Lung (tissue), 12 donors: ENCODE results near the gene FAM168A. TPM values are rescaled to one million over a fixed set of nuclear protein-coding genes. Genes with fewer than 3 reads are reported as not detected.

Source experiments
- ATAC-seq: fragments of 200-7000 bp; cut with Tn5 transposase; one replicate; pipeline ENCODE4 v1.9.1; 2020; ENCODE audit warnings: moderate number of reproducible peaks; ENCODE audit not compliant: insufficient read depth, low FRiP score
- DNase-seq, 3 donors: peaks; one replicate each; pipeline ENCODE4 v3.0.0-alpha.2; 2013 to 2017
- H3K27ac ChIP-seq, 2 donors: one replicate each; pipeline ENCODE4 v1.5.1; 2013; ENCODE audit warnings: mild to moderate bottlenecking in 2 of 2, moderate library complexity in 2 of 2, control low read depth in 1 of 2, inconsistent platforms in 1 of 2, low read depth in 1 of 2, low read length in 1 of 2
- H3K27me3 ChIP-seq, 3 donors: one replicate each; pipeline ENCODE4 v1.5.1; 2013; ENCODE audit warnings: low read length in 2 of 3; ENCODE audit not compliant: control insufficient read depth in 3 of 3, insufficient read depth in 3 of 3
- H3K36me3 ChIP-seq, 4 donors: one replicate each; pipeline ENCODE4 v1.5.1; 2013; ENCODE audit warnings: low read length in 4 of 4, mild to moderate bottlenecking in 1 of 4, moderate library complexity in 1 of 4; ENCODE audit not compliant: control insufficient read depth in 4 of 4, insufficient read depth in 4 of 4
- H3K4me1 ChIP-seq, 5 donors: one replicate each; pipeline ENCODE4 v1.5.1; 2013; ENCODE audit warnings: low read length in 5 of 5, mild to moderate bottlenecking in 2 of 5, moderate library complexity in 1 of 5; ENCODE audit not compliant: control insufficient read depth in 5 of 5, insufficient read depth in 5 of 5
- H3K4me3 ChIP-seq: one replicate; pipeline ENCODE4 v1.5.1; 2013; ENCODE audit warnings: mild to moderate bottlenecking, control low read depth, moderate library complexity
- H3K9ac ChIP-seq, 2 donors: one replicate each; pipeline ENCODE4 v1.5.1; 2013; ENCODE audit warnings: low read length in 2 of 2, control low read depth in 1 of 2; ENCODE audit not compliant: insufficient read depth in 1 of 2
- H3K9me3 ChIP-seq, 4 donors: one replicate each; pipeline ENCODE4 v1.5.1; 2013; ENCODE audit warnings: low read length in 3 of 4, mild to moderate bottlenecking in 1 of 4, moderate library complexity in 1 of 4; ENCODE audit not compliant: control insufficient read depth in 4 of 4, insufficient read depth in 3 of 4
- CTCF ChIP-seq: IDR thresholded peaks from 2 replicates; pipeline ENCODE4 v1.5.1; 2012; ENCODE audit warnings: mild to moderate bottlenecking; ENCODE audit errors: control extremely low read depth, extremely low read depth
- WGBS, 2 donors: extraction: QIAGEN DNeasy Blood & Tissue Kit; methylation state at CpG; one replicate each; pipeline ENCODE4 v1.1.7; 2013; 5-methylcytosine and 5-hydroxymethylcytosine counted together
- polyA plus RNA-seq, 2 donors: library from polyadenylated mRNA; stranded (reverse); fragments of 200-250 nt; gene quantifications; one replicate each; pipeline ENCODE4 v1.2.1, GENCODE V29; 2013
- total RNA-seq, 2 donors: library from RNA; depleted of rRNA in 1 of 2; stranded (reverse); fragments of >200 nt in 1 of 2; gene quantifications; one replicate each; pipeline ENCODE4 v1.2.1, GENCODE V29; 2014 to 2021
- donor health status: control.
- donor health status: control.
- donor health status: Bipolar disorder and iron deficiency.
- donor health status: healthy.
- donor health status: DM: yes; HTN: yes; CAD: no.

FAM168A gene
- total and polyA plus RNA-seq, 4 donors, result 6.7 to 25.5 (median 17.1) TPM

GRCh38 chr11:73397468-73398131 is 200.3 kb downstream of the FAM168A start:
- no peaks in the 10 kb centered on the region for H3K4me1 ChIP-seq
- ATAC-seq (no peak), DNase-seq (no peak)
- TF ChIP-seq CTCF, result no peak
- no peak overlapping the region for H3K9ac ChIP-seq
- H3K4me3 ChIP-seq, result no peak overlapping the region
- no peaks in the 10 kb centered on the region for H3K27me3 ChIP-seq
- H3K9me3 ChIP-seq, result no peaks in the 10 kb centered on the region
- H3K27ac ChIP-seq, result no peak overlapping the region
- H3K36me3 ChIP-seq, result peaks cover 0 to 8% (median 0%) of the 10 kb centered on the region in 4 donors
- WGBS, 2 donors, result 90 to 95% methylated on average over 8 of the region's 8 CpGs

GRCh38 chr11:73396985-73397384 is 200.9 kb downstream of the FAM168A start:
- Histone ChIP-seq H3K9ac (no peak overlapping the region), H3K27ac (no peak overlapping the region), H3K9me3 (no peaks in the 10 kb centered on the region), H3K4me3 (no peak overlapping the region), H3K36me3 (peaks cover 0 to 8% (median 0%) of the 10 kb centered on the region in 4 donors), H3K27me3 (no peaks in the 10 kb centered on the region), H3K4me1 (no peaks in the 10 kb centered on the region)
- DNase-seq (no peak), ATAC-seq (no peak)
- no peak for TF ChIP-seq CTCF
- 65 to 89% methylated on average over 7 of the region's 7 CpGs for WGBS, 2 donors

- TF ChIP-seq CTCF, result no peak
- 68 to 84% methylated on average over 6 of the region's 6 CpGs for WGBS, 2 donors
- no peak for ATAC-seq
These were observed 201.5 kb downstream of the FAM168A start for GRCh38 chr11:73396251-73396930.

More at GRCh38 chr11:73396251-73396930, 201.5 kb downstream of the FAM168A start:
- Histone ChIP-seq H3K27ac (no peak overlapping the region), H3K27me3 (no peaks in the 10 kb centered on the region), H3K9ac (no peak overlapping the region), H3K4me1 (no peaks in the 10 kb centered on the region), H3K4me3 (no peak overlapping the region), H3K9me3 (no peaks in the 10 kb centered on the region), H3K36me3 (peaks cover 0 to 8% (median 0%) of the 10 kb centered on the region in 4 donors)
- DNase-seq, result no peak
